ENCODE measurements around the gene MAP4K4. TPM values are rescaled to one million over a fixed set of nuclear protein-coding genes. Genes with fewer than 3 reads are reported as not detected.
A peak's percentile ranks its signal among the peaks of the same experiment; 100 is the strongest.

MAP4K4 gene
- total and polyA plus RNA-seq, 4 donors, result 19.7 to 91.7 (median 54.0) TPM

DNA sequence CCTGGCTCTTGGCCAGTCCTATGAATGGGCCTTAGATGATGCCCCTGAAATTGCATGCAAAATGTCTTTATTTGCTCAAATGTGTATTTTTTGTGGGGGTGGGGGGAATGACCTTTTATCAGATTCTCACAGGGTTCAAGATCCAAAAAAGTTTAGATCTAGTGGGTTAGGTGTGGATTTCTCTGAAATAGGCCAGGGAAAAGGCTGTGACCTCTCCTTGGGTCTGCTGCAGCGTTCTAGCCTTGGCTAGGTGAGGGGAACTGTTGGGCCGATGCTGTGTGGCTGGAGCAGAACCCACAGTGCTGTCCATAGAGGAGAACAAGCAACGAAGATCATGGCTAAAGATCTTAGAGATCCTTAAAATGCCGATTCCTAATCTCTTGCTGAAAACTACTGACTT, 163.9 kb downstream of the MAP4K4 start:
- peaks cover 0 to 7% (median 3%) of the 10 kb centered on the region in 5 donors for H3K4me1 ChIP-seq (ENCODE audit: control insufficient read depth in 5 of 5, insufficient read depth in 5 of 5, low read length in 5 of 5)
- no peak overlapping the region for H3K4me3 ChIP-seq
- 87 to 94% methylated on average over 4 of the region's 4 CpGs for WGBS, 2 donors
- ATAC-seq (ENCODE audit: insufficient read depth, low FRiP score) (no peak), DNase-seq (peak in 1 of 3 donors; percentile 54)
- H3K36me3 ChIP-seq (ENCODE audit: control insufficient read depth in 4 of 4, insufficient read depth in 4 of 4, low read length in 4 of 4), result peaks cover 26 to 57% (median 47%) of the 10 kb centered on the region in 4 donors
- H3K27me3 ChIP-seq (ENCODE audit: control insufficient read depth in 3 of 3, insufficient read depth in 3 of 3, low read length in 2 of 3), result no peaks in the 10 kb centered on the region
- no peaks in the 10 kb centered on the region for H3K9me3 ChIP-seq (ENCODE audit: control insufficient read depth in 4 of 4, insufficient read depth in 3 of 4, low read length in 3 of 4)
- H3K27ac ChIP-seq (ENCODE audit: low read depth in 1 of 2, low read length in 1 of 2), result no peak overlapping the region
- TF ChIP-seq, protein P1, sequence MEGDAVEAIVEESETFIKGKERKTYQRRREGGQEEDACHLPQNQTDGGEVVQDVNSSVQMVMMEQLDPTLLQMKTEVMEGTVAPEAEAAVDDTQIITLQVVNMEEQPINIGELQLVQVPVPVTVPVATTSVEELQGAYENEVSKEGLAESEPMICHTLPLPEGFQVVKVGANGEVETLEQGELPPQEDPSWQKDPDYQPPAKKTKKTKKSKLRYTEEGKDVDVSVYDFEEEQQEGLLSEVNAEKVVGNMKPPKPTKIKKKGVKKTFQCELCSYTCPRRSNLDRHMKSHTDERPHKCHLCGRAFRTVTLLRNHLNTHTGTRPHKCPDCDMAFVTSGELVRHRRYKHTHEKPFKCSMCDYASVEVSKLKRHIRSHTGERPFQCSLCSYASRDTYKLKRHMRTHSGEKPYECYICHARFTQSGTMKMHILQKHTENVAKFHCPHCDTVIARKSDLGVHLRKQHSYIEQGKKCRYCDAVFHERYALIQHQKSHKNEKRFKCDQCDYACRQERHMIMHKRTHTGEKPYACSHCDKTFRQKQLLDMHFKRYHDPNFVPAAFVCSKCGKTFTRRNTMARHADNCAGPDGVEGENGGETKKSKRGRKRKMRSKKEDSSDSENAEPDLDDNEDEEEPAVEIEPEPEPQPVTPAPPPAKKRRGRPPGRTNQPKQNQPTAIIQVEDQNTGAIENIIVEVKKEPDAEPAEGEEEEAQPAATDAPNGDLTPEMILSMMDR (IDR thresholded peaks at IDR 0.05; ENCODE audit: control extremely low read depth, extremely low read depth), result no peak
- H3K9ac ChIP-seq (ENCODE audit: insufficient read depth in 1 of 2, low read length in 2 of 2), result no peak overlapping the region

DNA sequence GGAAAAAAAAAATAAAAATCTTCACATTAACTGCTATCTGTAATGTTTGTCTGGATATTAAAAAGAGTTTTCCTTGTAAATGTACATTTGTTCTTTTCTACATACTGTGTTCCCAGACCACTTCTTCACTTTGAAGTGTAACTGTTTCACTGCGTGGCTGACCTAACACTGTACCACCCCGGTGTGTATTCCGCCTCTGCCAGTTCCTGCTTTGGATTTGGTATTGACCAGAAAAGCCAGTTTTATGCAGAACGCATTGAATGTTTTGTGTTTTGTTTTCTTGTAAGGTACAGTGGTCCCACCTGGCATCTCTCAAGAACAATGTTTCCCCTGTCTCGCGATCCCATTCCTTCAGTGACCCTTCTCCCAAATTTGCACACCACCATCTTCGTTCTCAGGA, 166.0 kb downstream of the MAP4K4 start:
- Histone ChIP-seq H3K9me3 (ENCODE audit: control insufficient read depth in 4 of 4, insufficient read depth in 3 of 4, low read length in 3 of 4) (no peaks in the 10 kb centered on the region), H3K27ac (ENCODE audit: low read depth in 1 of 2, low read length in 1 of 2) (no peak overlapping the region), H3K4me3 (no peak overlapping the region), H3K4me1 (ENCODE audit: control insufficient read depth in 5 of 5, insufficient read depth in 5 of 5, low read length in 5 of 5) (peaks cover 0 to 7% (median 0%) of the 10 kb centered on the region in 5 donors), H3K27me3 (ENCODE audit: control insufficient read depth in 3 of 3, insufficient read depth in 3 of 3, low read length in 2 of 3) (no peaks in the 10 kb centered on the region), H3K9ac (ENCODE audit: insufficient read depth in 1 of 2, low read length in 2 of 2) (no peak overlapping the region), H3K36me3 (ENCODE audit: control insufficient read depth in 4 of 4, insufficient read depth in 4 of 4, low read length in 4 of 4) (peaks cover 37 to 69% (median 51%) of the 10 kb centered on the region in 4 donors)
- ATAC-seq (ENCODE audit: insufficient read depth, low FRiP score) (no peak), DNase-seq (no peak)
- WGBS, 2 donors, result 92 to 94% methylated on average over 7 of the region's 7 CpGs
- TF ChIP-seq, protein P1 (IDR thresholded peaks at IDR 0.05; ENCODE audit: control extremely low read depth, extremely low read depth), result no peak

DNA sequence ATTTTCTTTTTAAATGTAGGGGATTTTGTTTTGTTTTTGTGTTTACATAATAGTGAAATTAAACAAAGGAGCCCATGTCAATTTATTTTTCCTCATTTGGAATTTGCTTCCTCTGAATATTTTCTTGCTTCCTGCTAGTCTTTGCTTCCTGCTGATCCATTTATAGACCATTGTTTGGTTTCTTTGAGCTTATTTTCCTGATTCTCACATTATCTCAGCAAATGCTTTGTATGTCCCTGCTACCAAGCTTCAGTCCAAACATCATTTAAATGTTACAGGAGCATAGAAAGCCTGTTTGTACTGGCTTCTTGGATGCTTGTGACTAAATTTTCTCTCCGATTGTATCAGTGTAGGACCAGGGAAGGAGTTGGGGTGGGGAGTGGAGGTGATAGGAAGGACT, 166.9 kb downstream of the MAP4K4 start:
- Histone ChIP-seq H3K36me3 (ENCODE audit: control insufficient read depth in 4 of 4, insufficient read depth in 4 of 4, low read length in 4 of 4) (peaks cover 34 to 66% (median 49%) of the 10 kb centered on the region in 4 donors), H3K4me1 (ENCODE audit: control insufficient read depth in 5 of 5, insufficient read depth in 5 of 5, low read length in 5 of 5) (peaks cover 0 to 7% (median 0%) of the 10 kb centered on the region in 5 donors), H3K27ac (ENCODE audit: low read depth in 1 of 2, low read length in 1 of 2) (no peak overlapping the region), H3K9me3 (ENCODE audit: control insufficient read depth in 4 of 4, insufficient read depth in 3 of 4, low read length in 3 of 4) (no peaks in the 10 kb centered on the region), H3K4me3 (no peak overlapping the region), H3K27me3 (ENCODE audit: control insufficient read depth in 3 of 3, insufficient read depth in 3 of 3, low read length in 2 of 3) (no peaks in the 10 kb centered on the region), H3K9ac (ENCODE audit: insufficient read depth in 1 of 2, low read length in 2 of 2) (no peak overlapping the region)
- ATAC-seq (ENCODE audit: insufficient read depth, low FRiP score) (no peak), DNase-seq (no peak)
- TF ChIP-seq, protein P1 (IDR thresholded peaks at IDR 0.05; ENCODE audit: control extremely low read depth, extremely low read depth), result no peak
- WGBS, 2 donors, result 71 to 91% methylated on average over 1 of the region's 1 CpG

DNA sequence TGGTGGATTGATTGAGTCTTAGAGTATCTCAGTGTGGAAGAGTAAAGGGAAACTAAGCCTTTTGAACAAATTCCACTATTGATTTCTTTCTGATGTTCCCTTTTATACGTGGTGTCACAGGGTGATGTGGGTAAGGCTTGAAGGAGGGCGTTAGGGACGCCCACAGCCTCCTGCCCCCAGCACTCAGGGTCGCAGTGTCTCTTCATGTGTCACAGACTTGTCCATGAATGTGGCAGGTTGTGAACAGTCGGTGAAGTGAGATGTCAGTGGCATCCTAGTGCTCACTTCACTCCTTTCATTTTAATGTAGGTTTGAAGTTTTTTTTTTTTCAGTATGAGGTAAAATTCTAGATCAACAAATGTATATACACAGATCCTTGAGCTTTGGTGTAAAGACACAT, 171.0 kb downstream of the MAP4K4 start:
- Histone ChIP-seq H3K36me3 (ENCODE audit: control insufficient read depth in 4 of 4, insufficient read depth in 4 of 4, low read length in 4 of 4) (peaks cover 40 to 75% (median 54%) of the 10 kb centered on the region in 4 donors), H3K4me3 (no peak overlapping the region), H3K9ac (ENCODE audit: insufficient read depth in 1 of 2, low read length in 2 of 2) (no peak overlapping the region), H3K27me3 (ENCODE audit: control insufficient read depth in 3 of 3, insufficient read depth in 3 of 3, low read length in 2 of 3) (no peaks in the 10 kb centered on the region), H3K27ac (ENCODE audit: low read depth in 1 of 2, low read length in 1 of 2) (no peak overlapping the region), H3K4me1 (ENCODE audit: control insufficient read depth in 5 of 5, insufficient read depth in 5 of 5, low read length in 5 of 5) (peaks cover 0 to 2% (median 0%) of the 10 kb centered on the region in 5 donors), H3K9me3 (ENCODE audit: control insufficient read depth in 4 of 4, insufficient read depth in 3 of 4, low read length in 3 of 4) (no peaks in the 10 kb centered on the region)
- ATAC-seq (ENCODE audit: insufficient read depth, low FRiP score), result no peak
- WGBS, 2 donors, result 86 to 90% methylated on average over 5 of the region's 5 CpGs
- no peak for DNase-seq
- TF ChIP-seq, protein P1 (IDR thresholded peaks at IDR 0.05; ENCODE audit: control extremely low read depth, extremely low read depth), result no peak

All from lung (tissue), 12 donors.